ENCODE results near the gene EID3.

GRCh38 chr12:104340177-104340576 is 36.6 kb downstream of the EID3 start:
- TF ChIP-seq ZNF281 (CRISPR knock-in tag; IDR thresholded peaks at IDR 0.05), result no peak
- TF ChIP-seq CTCF (IDR thresholded peaks at IDR 0.05), result no peak
- no peak for TF ChIP-seq MAX (CRISPR knock-in tag; IDR thresholded peaks at IDR 0.05)
- no peak for TF ChIP-seq ELF4 (CRISPR knock-in tag; IDR thresholded peaks at IDR 0.05; ENCODE audit: low read depth)
- TF ChIP-seq ATF6 (CRISPR knock-in tag; IDR thresholded peaks at IDR 0.05), result no peak
- TF ChIP-seq USF2 (CRISPR knock-in tag; IDR thresholded peaks at IDR 0.05), result no peak
- no peak for TF ChIP-seq ATF2 (CRISPR knock-in tag; IDR thresholded peaks at IDR 0.05; ENCODE audit: borderline replicate concordance, low read depth)
- TF ChIP-seq AR (CRISPR knock-in tag; IDR thresholded peaks at IDR 0.05), result no peak
- no peak for TF ChIP-seq MXD4 (CRISPR knock-in tag; IDR thresholded peaks at IDR 0.05; ENCODE audit: borderline replicate concordance)
- no peak for TF ChIP-seq CBFB (CRISPR knock-in tag; IDR thresholded peaks at IDR 0.05; ENCODE audit: low read depth)
- no peak for TF ChIP-seq SMAD3 (CRISPR knock-in tag; IDR thresholded peaks at IDR 0.05; ENCODE audit: borderline replicate concordance)
- no peak for TF ChIP-seq ATF3 (CRISPR knock-in tag; conservative IDR thresholded peaks at IDR 0.05)
- TF ChIP-seq GTF2I (CRISPR knock-in tag; conservative IDR thresholded peaks at IDR 0.05), result no peak
- no peak for TF ChIP-seq GRHL2 (CRISPR knock-in tag; IDR thresholded peaks at IDR 0.05; ENCODE audit: insufficient replicate concordance, severe bottlenecking)

All from WTC11 (cell line).